OCI-LY1 (cell line): Measurements from ENCODE around the gene NDUFAF8.

ENCODE experiments used
- H2AFZ ChIP-seq: fragments of 200-600 bp; sonication (generic), shearing (Covaris generic); 2 replicates; pipeline ENCODE4 v1.6.0; 2014; ENCODE audit warnings: antibody characterized with exemption, mild to moderate bottlenecking, low read length
- H3F3A ChIP-seq: fragments of 200-600 bp; sonication (generic), shearing (Covaris generic); 2 replicates; pipeline ENCODE4 v1.6.0; 2014; ENCODE audit warnings: mild to moderate bottlenecking, antibody characterized with exemption, low read length, moderate library complexity; ENCODE audit not compliant: insufficient read depth
- H3K27ac ChIP-seq: fragments of 200-600 bp; sonication (generic); 2 replicates; pipeline ENCODE4 v1.5.1; 2014; ENCODE audit warnings: low read length, mixed run types, mild to moderate bottlenecking, low read depth; ENCODE audit not compliant: poor library complexity, severe bottlenecking
- H3K27me3 ChIP-seq: fragments of 200-600 bp; sonication (generic); 2 replicates; pipeline ENCODE4 v1.6.0; 2014; ENCODE audit warnings: antibody characterized with exemption, mild to moderate bottlenecking, low read length, moderate library complexity; ENCODE audit not compliant: insufficient read depth
- H3K36me3 ChIP-seq: fragments of 200-600 bp; sonication (generic); 2 replicates; pipeline ENCODE4 v1.6.1; 2014; ENCODE audit warnings: mild to moderate bottlenecking, antibody characterized with exemption, low read length, moderate library complexity, mixed read lengths; ENCODE audit not compliant: insufficient read depth
- H3K4me1 ChIP-seq: fragments of 200-600 bp; sonication (generic); 2 replicates; pipeline ENCODE4 v1.5.1; 2014; ENCODE audit warnings: mild to moderate bottlenecking, low read length, moderate library complexity; ENCODE audit not compliant: insufficient read depth, severe bottlenecking
- H3K4me2 ChIP-seq: fragments of 200-600 bp; sonication (generic), shearing (Covaris generic); 2 replicates; pipeline ENCODE4 v1.6.1; 2014; ENCODE audit warnings: low read length
- H3K4me3 ChIP-seq: fragments of 200-600 bp; sonication (generic); 2 replicates; pipeline ENCODE4 v1.5.1; 2014; ENCODE audit warnings: low read length, low read depth, mild to moderate bottlenecking, mixed read lengths; ENCODE audit not compliant: poor library complexity, severe bottlenecking
- H3K79me2 ChIP-seq: fragments of 200-600 bp; shearing (Covaris generic); 2 replicates; pipeline ENCODE4 v1.6.1; 2016; ENCODE audit warnings: mixed run types, low read length, mixed read lengths; ENCODE audit not compliant: insufficient read depth
- H3K9ac ChIP-seq: fragments of 200-600 bp; sonication (generic), shearing (Covaris generic); 2 replicates; pipeline ENCODE4 v1.6.1; 2014; ENCODE audit warnings: mild to moderate bottlenecking, low read length, mixed read lengths
- H3K9me2 ChIP-seq: fragments of 200-600 bp; sonication (generic), shearing (Covaris generic); 2 replicates; pipeline ENCODE4 v1.6.1; 2014; ENCODE audit warnings: low read depth, mild to moderate bottlenecking, low read length, mixed read lengths
- H3K9me3 ChIP-seq: fragments of 200-600 bp; shearing (Covaris generic); 2 replicates; pipeline ENCODE4 v1.6.1; 2014; ENCODE audit warnings: low read length, mixed read lengths
- H4K20me1 ChIP-seq: fragments of 200-600 bp; sonication (generic), shearing (Covaris generic); 2 replicates; pipeline ENCODE4 v1.6.0; 2016; ENCODE audit warnings: mild to moderate bottlenecking, low read length; ENCODE audit not compliant: insufficient read depth
- CTCF ChIP-seq: fragments of 200-600 bp; sonication (generic), shearing (Covaris generic); IDR thresholded peaks from 2 replicates; pipeline ENCODE4 v1.5.1; 2017; ENCODE audit warnings: mild to moderate bottlenecking, antibody characterized with exemption, low read length, moderate library complexity, mixed read lengths
- EZH2 ChIP-seq: fragments of 200-600 bp; sonication (generic), shearing (Covaris generic); IDR thresholded peaks from 2 replicates; pipeline ENCODE4 v1.8.0; 2017; ENCODE audit warnings: borderline replicate concordance, mixed run types, mild to moderate bottlenecking, antibody characterized with exemption, low read length, moderate library complexity, mixed read lengths

NDUFAF8 gene

GRCh38 chr17:81265576-81265975, 26.5 kb downstream of the NDUFAF8 start:
- Histone ChIP-seq H3K9me2 (no peaks in the 10 kb centered on the region), H3K36me3 (peaks cover 46% of the 10 kb centered on the region), H2AFZ (no peak overlapping the region), H3F3A (no peaks in the 10 kb centered on the region), H3K9me3 (no peaks in the 10 kb centered on the region), H3K4me2 (no peak overlapping the region), H3K27ac (no peak overlapping the region), H3K9ac (no peak overlapping the region), H4K20me1 (no peaks in the 10 kb centered on the region), H3K4me3 (no peak overlapping the region), H3K27me3 (no peaks in the 10 kb centered on the region), H3K4me1 (no peaks in the 10 kb centered on the region), H3K79me2 (no peaks in the 10 kb centered on the region)
- no peak for TF ChIP-seq CTCF
- no peak for TF ChIP-seq EZH2

- Histone ChIP-seq H3K4me3 (no peak overlapping the region), H3K9ac (no peak overlapping the region), H3K9me2 (no peaks in the 10 kb centered on the region), H3K27ac (no peak overlapping the region), H2AFZ (no peak overlapping the region), H3K27me3 (no peaks in the 10 kb centered on the region), H3K4me2 (no peak overlapping the region), H3K4me1 (no peaks in the 10 kb centered on the region), H4K20me1 (no peaks in the 10 kb centered on the region), H3K79me2 (no peaks in the 10 kb centered on the region), H3K36me3 (peaks cover 49% of the 10 kb centered on the region), H3K9me3 (no peaks in the 10 kb centered on the region), H3F3A (no peaks in the 10 kb centered on the region)
- TF ChIP-seq EZH2 (no peak), CTCF (no peak)
Observed at GRCh38 chr17:81267390-81268067, 28.4 kb downstream of the NDUFAF8 start.

- Histone ChIP-seq H3K9me2 (no peaks in the 10 kb centered on the region), H3K27ac (no peak overlapping the region), H3F3A (no peaks in the 10 kb centered on the region), H3K4me3 (no peak overlapping the region), H3K79me2 (no peaks in the 10 kb centered on the region), H3K9ac (no peak overlapping the region), H3K9me3 (no peaks in the 10 kb centered on the region), H3K4me1 (no peaks in the 10 kb centered on the region), H3K4me2 (no peak overlapping the region), H3K36me3 (peaks cover 75% of the 10 kb centered on the region), H3K27me3 (no peaks in the 10 kb centered on the region), H2AFZ (no peak overlapping the region), H4K20me1 (no peaks in the 10 kb centered on the region)
- TF ChIP-seq EZH2 (no peak), CTCF (no peak)
Observed at GRCh38 chr17:81270279-81270678, 31.2 kb downstream of the NDUFAF8 start.
